ENCODE results near the gene CASD1. TPM values are rescaled to one million over a fixed set of nuclear protein-coding genes. Genes with fewer than 3 reads are reported as not detected.

Gene CASD1
- total and polyA plus RNA-seq, 10 of the 15 experiments (the other 5 are each of a cell fraction or from before 2014, with no cell fraction given) = 4.0 to 18.6 (median 10.7) TPM

DNA sequence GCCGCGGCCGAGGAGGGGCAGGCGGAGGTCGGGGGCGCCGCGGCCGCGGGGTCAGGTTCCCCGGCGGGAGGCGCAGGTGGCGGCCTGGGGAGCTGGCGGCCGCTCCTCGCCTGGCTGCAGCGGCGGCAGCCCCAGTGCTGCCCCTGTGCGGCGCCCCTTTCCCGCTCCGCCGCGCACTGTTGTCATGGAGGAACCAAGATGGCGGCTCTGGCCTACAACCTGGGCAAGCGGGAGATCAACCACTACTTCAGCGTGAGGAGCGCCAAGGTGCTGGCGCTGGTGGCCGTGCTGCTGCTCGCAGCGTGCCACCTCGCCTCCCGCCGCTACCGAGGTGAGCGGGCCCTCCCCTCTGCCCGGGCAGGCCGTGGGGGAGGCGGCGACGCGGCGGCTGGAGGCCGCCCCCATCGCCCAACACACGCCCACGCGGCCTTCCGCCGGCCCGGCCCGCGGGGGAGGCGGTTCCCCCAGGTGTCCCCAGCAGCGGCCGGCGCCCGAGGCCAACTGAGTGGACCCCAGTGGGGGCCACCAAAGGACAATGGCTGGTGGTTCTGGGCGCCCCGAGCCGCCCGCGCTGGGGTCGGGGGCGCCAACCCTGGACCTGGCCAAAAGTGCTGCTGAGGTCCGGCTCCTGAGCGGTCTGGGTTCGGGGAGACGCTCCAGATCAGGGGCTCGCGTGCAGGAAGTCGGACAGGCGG is 425 bp downstream of the CASD1 start (continued):
- TF ChIP-seq, protein P1, sequence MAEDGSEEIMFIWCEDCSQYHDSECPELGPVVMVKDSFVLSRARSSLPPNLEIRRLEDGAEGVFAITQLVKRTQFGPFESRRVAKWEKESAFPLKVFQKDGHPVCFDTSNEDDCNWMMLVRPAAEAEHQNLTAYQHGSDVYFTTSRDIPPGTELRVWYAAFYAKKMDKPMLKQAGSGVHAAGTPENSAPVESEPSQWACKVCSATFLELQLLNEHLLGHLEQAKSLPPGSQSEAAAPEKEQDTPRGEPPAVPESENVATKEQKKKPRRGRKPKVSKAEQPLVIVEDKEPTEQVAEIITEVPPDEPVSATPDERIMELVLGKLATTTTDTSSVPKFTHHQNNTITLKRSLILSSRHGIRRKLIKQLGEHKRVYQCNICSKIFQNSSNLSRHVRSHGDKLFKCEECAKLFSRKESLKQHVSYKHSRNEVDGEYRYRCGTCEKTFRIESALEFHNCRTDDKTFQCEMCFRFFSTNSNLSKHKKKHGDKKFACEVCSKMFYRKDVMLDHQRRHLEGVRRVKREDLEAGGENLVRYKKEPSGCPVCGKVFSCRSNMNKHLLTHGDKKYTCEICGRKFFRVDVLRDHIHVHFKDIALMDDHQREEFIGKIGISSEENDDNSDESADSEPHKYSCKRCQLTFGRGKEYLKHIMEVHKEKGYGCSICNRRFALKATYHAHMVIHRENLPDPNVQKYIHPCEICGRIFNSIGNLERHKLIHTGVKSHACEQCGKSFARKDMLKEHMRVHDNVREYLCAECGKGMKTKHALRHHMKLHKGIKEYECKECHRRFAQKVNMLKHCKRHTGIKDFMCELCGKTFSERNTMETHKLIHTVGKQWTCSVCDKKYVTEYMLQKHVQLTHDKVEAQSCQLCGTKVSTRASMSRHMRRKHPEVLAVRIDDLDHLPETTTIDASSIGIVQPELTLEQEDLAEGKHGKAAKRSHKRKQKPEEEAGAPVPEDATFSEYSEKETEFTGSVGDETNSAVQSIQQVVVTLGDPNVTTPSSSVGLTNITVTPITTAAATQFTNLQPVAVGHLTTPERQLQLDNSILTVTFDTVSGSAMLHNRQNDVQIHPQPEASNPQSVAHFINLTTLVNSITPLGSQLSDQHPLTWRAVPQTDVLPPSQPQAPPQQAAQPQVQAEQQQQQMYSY (CRISPR knock-in tag; IDR thresholded peaks at IDR 0.05) = no peak
- no peak for TF ChIP-seq WRNIP1 (IDR thresholded peaks at IDR 0.05; ENCODE audit: borderline replicate concordance, low read depth, low read length)
- TF ChIP-seq RAD21 (IDR thresholded peaks at IDR 0.05; ENCODE audit: insufficient read depth, low read depth, low read length) = no peak
- TF ChIP-seq HDAC6 (IDR thresholded peaks at IDR 0.05; ENCODE audit: unreplicated experiment) = no peak
- TF ChIP-seq MXI1 (IDR thresholded peaks at IDR 0.05; ENCODE audit: low read depth, low read length) = peak; percentile 58
- TF ChIP-seq SMAD5 (IDR thresholded peaks at IDR 0.05; ENCODE audit: low read depth) = no peak
- TF ChIP-seq POU2F2 (IDR thresholded peaks at IDR 0.05; ENCODE audit: borderline replicate concordance, low read depth, low read length) = peak; percentile 39; the same call in 1 of the 3 replicates
- no peak for TF ChIP-seq HDAC2 (IDR thresholded peaks at IDR 0.05)
- peak; percentile 27 for TF ChIP-seq CREB1 (IDR thresholded peaks at IDR 0.05; ENCODE audit: low read depth)
- no peak for TF ChIP-seq SUPT20H (IDR thresholded peaks at IDR 0.05; ENCODE audit: borderline replicate concordance, control insufficient read depth, low read depth, low read length)
- TF ChIP-seq, protein P2, sequence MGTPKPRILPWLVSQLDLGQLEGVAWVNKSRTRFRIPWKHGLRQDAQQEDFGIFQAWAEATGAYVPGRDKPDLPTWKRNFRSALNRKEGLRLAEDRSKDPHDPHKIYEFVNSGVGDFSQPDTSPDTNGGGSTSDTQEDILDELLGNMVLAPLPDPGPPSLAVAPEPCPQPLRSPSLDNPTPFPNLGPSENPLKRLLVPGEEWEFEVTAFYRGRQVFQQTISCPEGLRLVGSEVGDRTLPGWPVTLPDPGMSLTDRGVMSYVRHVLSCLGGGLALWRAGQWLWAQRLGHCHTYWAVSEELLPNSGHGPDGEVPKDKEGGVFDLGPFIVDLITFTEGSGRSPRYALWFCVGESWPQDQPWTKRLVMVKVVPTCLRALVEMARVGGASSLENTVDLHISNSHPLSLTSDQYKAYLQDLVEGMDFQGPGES (IDR thresholded peaks at IDR 0.05) = no peak
- TF ChIP-seq BMI1 (IDR thresholded peaks at IDR 0.05; ENCODE audit: borderline replicate concordance) = no peak
- TF ChIP-seq, protein P3, sequence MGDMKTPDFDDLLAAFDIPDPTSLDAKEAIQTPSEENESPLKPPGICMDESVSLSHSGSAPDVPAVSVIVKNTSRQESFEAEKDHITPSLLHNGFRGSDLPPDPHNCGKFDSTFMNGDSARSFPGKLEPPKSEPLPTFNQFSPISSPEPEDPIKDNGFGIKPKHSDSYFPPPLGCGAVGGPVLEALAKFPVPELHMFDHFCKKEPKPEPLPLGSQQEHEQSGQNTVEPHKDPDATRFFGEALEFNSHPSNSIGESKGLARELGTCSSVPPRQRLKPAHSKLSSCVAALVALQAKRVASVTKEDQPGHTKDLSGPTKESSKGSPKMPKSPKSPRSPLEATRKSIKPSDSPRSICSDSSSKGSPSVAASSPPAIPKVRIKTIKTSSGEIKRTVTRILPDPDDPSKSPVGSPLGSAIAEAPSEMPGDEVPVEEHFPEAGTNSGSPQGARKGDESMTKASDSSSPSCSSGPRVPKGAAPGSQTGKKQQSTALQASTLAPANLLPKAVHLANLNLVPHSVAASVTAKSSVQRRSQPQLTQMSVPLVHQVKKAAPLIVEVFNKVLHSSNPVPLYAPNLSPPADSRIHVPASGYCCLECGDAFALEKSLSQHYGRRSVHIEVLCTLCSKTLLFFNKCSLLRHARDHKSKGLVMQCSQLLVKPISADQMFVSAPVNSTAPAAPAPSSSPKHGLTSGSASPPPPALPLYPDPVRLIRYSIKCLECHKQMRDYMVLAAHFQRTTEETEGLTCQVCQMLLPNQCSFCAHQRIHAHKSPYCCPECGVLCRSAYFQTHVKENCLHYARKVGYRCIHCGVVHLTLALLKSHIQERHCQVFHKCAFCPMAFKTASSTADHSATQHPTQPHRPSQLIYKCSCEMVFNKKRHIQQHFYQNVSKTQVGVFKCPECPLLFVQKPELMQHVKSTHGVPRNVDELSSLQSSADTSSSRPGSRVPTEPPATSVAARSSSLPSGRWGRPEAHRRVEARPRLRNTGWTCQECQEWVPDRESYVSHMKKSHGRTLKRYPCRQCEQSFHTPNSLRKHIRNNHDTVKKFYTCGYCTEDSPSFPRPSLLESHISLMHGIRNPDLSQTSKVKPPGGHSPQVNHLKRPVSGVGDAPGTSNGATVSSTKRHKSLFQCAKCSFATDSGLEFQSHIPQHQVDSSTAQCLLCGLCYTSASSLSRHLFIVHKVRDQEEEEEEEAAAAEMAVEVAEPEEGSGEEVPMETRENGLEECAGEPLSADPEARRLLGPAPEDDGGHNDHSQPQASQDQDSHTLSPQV (IDR thresholded peaks at IDR 0.05) = no peak
- peak; percentile 39; the same call in 1 of the 2 replicates for TF ChIP-seq POLR2AphosphoS5 (IDR thresholded peaks at IDR 0.05; ENCODE audit: low read length)
- no peak for TF ChIP-seq SUZ12 (IDR thresholded peaks at IDR 0.05; ENCODE audit: unreplicated experiment)
- no peak for TF ChIP-seq CHD4 (IDR thresholded peaks at IDR 0.05)
- no peak for TF ChIP-seq EZH2 (IDR thresholded peaks at IDR 0.05; ENCODE audit: borderline replicate concordance, control insufficient read depth, low read depth, low read length)
- TF ChIP-seq NFYB (IDR thresholded peaks at IDR 0.05; ENCODE audit: insufficient read depth, low read depth, low read length) = no peak
- TF ChIP-seq RELA (IDR thresholded peaks at IDR 0.05; ENCODE audit: borderline replicate concordance, partially characterized antibody) = no peak
- no peak for TF ChIP-seq ZNF24 (IDR thresholded peaks at IDR 0.05)
- TF ChIP-seq SREBF2 (IDR thresholded peaks at IDR 0.05; ENCODE audit: low read length) = no peak
- TF ChIP-seq EGR1 (IDR thresholded peaks at IDR 0.05; ENCODE audit: borderline replicate concordance in 1 of 2, low read depth in 2 of 2, low read length in 2 of 2) = peak in 1 of 2 experiments; percentile 99; a peak in 2 of 3 replicates
- TF ChIP-seq ZSCAN29 (IDR thresholded peaks at IDR 0.05) = no peak

Measured in GM12878 (cell line).